Tibial nerve (tissue), 3 donors: ENCODE data around the gene TERB1.

Source experiments
- POLR2A ChIP-seq, 2 donors: fragments of 450-650 bp; IDR thresholded peaks; one replicate each; pipeline ENCODE4 v1.6.1; 2017; ENCODE audit warnings: antibody characterized with exemption in 2 of 2, mild to moderate bottlenecking in 2 of 2, moderate library complexity in 2 of 2
- TF ChIP-seq, protein P1 (sequence below), 5 experiments: fragments of 200-600 bp in 3 of 5; fragments of 450-650 bp in 2 of 5; sonication (generic) in 3 of 5; IDR thresholded peaks; one replicate each; pipeline ENCODE4 v1.5.1; 2016 to 2019; ENCODE audit warnings: antibody characterized with exemption in 5 of 5, mild to moderate bottlenecking in 3 of 5, moderate library complexity in 2 of 5

DNA sequence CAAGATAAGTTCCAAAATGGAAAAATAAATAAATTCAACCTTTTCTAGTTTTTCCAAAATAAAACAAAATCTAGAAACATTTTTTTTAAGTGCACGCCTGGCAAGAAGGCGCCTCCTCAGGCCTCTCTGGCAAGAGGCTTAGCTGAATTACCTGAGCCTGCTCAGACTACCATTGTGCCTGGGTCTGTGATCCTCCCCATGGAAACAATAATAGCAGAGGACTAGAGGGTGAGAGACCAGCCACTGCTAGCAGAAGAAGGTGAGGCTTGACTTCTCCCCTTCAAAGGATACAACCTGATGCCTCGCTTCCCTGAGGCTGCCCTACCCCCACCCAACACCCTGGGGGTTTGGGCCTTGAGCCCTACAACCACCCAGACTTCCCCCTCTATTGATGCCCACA, 14.8 kb downstream of the TERB1 start:
- TF ChIP-seq POLR2A (IDR thresholded peaks at IDR 0.05): no peak
- TF ChIP-seq, protein P1, sequence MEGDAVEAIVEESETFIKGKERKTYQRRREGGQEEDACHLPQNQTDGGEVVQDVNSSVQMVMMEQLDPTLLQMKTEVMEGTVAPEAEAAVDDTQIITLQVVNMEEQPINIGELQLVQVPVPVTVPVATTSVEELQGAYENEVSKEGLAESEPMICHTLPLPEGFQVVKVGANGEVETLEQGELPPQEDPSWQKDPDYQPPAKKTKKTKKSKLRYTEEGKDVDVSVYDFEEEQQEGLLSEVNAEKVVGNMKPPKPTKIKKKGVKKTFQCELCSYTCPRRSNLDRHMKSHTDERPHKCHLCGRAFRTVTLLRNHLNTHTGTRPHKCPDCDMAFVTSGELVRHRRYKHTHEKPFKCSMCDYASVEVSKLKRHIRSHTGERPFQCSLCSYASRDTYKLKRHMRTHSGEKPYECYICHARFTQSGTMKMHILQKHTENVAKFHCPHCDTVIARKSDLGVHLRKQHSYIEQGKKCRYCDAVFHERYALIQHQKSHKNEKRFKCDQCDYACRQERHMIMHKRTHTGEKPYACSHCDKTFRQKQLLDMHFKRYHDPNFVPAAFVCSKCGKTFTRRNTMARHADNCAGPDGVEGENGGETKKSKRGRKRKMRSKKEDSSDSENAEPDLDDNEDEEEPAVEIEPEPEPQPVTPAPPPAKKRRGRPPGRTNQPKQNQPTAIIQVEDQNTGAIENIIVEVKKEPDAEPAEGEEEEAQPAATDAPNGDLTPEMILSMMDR (IDR thresholded peaks at IDR 0.05): no peak
